Right lobe of liver (tissue), 4 donors: Measurements from ENCODE around the gene HIGD2B.

Experiments used
- POLR2A ChIP-seq: fragments of 450-650 bp; IDR thresholded peaks from one replicate; pipeline ENCODE4 v1.6.1; 2017; ENCODE audit warnings: antibody characterized with exemption, mild to moderate bottlenecking
- TF ChIP-seq, protein P1 (sequence below), 4 donors: fragments of 200-600 bp in 3 of 4; fragments of 450-650 bp in 1 of 4; IDR thresholded peaks; one replicate each; pipeline versions ENCODE4 v1.5.1 to v1.8.0; 2016 to 2022; ENCODE audit warnings: antibody characterized with exemption in 4 of 4, mild to moderate bottlenecking in 2 of 4
- donor health status: DM: no; HTN: no; CAD: no.
- donor health status: DM: no; HTN: no; CAD: no.
- donor health status: DM: no; HTN: yes; CAD: no.

DNA sequence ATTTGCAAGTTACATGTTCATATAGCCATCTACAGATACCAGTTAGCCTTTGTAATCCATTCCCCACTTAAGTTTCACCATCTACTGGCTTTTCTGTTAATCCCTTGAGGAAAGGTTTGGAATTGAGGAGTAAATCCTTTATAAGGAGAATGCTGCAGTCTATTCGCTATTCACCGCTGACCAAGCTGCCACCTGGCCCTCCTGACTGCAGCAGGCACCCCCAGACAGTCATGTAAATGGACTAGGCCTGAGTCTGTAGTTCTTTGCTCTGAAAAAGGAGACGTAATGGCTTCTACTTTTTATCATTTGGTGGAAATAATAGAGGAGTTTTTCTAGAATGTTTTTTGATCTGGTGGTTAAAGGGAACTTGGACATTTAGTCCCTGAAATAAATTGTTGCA, 3.2 kb downstream of the HIGD2B start:
- TF ChIP-seq, protein P1, sequence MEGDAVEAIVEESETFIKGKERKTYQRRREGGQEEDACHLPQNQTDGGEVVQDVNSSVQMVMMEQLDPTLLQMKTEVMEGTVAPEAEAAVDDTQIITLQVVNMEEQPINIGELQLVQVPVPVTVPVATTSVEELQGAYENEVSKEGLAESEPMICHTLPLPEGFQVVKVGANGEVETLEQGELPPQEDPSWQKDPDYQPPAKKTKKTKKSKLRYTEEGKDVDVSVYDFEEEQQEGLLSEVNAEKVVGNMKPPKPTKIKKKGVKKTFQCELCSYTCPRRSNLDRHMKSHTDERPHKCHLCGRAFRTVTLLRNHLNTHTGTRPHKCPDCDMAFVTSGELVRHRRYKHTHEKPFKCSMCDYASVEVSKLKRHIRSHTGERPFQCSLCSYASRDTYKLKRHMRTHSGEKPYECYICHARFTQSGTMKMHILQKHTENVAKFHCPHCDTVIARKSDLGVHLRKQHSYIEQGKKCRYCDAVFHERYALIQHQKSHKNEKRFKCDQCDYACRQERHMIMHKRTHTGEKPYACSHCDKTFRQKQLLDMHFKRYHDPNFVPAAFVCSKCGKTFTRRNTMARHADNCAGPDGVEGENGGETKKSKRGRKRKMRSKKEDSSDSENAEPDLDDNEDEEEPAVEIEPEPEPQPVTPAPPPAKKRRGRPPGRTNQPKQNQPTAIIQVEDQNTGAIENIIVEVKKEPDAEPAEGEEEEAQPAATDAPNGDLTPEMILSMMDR (IDR thresholded peaks at IDR 0.05), result no peak
- no peak for TF ChIP-seq POLR2A
